Endometrium (tissue), 2 donors: ENCODE measurements around the gene STUB1.

Source experiments
- FAIRE-seq: peaks from 2 replicates; lab custom pipeline; 2012; peaks lifted over from hg19 to GRCh38; lab: Jason Lieb, UNC
- donor health status: control.
- donor health status: control.

STUB1 gene

DNA sequence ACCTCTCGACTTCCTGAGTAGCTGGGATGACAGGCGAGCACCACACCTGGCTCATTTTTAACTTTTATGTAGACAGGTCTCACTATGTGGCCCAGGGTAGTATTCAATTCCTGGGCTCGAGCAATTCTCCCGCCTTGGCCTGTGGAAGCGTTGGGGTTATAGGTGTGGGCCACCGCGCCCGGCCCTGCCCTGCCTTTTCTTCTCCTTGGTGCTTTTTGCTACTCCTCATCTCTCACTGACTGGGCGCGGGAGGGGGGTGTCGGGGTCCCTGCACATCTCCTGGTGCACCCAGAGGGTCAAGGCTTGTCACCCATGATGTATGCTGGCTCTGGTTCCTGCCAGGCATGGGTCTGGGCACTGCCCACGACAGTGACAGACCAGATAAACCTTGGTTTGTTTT is 35.7 kb upstream of the STUB1 start:
- FAIRE-seq = no peak

DNA sequence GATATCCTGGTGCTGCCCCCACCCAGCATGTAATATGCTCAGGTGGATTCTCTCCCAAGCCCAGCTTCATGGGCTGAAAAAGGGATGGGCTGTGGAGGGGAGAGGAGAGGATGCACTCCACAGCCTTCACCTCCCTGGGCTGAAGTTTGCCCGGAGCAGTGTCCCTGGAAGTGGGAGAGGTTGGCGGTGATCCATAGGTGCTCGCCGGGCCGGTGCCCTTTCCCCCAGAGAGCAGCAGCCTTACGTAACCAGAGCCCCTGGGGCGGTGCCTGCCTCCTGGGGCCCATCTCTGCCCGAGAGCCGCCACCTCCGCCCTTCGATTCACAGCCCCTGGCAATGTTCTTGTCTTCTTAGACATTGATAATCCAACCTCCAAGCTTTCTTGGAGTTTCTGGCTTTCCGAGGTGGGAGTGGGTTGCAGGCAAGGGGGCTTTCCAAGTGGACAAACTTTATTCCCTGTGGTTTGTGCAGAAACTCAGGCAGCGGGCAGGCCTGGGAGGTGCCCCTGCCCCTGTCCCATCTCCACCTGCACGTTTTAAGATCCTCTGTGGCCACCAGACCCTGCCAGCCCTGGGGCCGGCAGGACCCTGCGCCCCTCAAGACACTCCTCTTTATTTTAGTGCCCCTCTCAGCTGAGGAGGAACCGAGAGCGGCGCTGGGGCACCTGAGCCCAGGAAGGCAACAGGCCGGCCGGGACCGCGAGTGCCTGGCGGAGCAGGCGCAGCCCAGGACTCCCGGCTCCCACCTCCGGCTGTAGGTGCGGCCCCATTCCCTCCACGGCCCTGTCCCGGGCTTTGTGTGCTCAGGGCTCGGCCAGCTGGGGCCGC is 34.1 kb upstream of the STUB1 start:
- no peak for FAIRE-seq

DNA sequence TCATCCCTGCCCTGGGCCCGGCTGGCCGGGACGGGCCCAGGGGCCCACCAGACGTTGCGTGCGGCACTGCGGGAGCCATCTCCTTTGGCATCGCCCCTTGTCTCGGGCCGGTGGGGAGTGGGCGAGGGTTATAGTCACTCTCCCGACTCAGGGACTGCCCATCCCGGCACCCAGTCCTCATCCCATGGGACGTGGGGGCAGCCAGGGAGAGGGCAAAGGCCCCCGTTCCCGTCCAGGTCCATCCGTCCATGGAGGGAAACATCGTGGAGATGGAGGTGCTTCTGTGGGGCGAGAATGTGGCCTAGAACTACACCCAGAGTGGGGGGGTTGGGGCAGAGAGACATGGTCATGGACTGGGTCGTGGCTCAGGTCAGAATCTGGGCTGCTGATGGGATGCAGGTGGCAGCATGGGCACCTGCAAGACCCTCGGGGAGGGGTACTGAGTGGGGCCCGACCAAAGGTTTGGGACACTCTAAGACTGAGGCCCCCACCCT is 33.5 kb upstream of the STUB1 start:
- no peak for FAIRE-seq

DNA sequence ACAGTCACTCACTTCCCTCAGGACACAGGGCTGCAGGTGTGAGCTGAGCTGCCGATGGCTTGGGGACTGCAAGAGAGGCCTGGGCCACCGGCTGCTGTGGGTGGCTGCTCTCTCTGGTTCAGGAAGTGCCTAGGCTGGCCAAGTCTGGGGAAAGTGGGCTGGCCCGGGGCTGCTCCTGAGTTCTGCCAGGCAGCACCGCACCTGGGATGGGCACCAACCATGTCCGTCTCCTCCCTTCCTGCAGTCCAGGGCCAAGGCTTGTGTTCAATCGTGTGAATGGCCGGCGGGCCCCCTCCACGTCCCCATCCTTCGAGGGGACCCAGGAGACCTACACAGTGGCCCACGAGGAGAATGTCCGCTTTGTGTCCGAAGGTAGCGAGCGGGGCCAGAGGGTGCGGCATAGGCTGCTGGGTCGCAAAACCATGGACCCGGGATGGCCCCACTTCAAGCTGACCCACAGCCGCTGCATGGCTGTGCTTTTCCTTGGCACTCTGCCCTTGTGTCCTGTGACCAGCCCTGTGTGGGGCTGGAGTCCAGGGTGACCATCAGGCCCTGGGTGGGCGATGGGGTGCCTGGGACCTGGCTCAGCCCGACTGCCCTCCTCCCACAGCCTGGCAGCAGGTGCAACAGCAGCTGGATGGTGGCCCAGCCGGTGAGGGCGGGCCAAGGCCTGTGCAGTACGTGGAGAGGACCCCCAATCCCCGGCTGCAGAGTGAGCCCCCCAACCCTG is 32.9 kb upstream of the STUB1 start:
- FAIRE-seq = no peak

DNA sequence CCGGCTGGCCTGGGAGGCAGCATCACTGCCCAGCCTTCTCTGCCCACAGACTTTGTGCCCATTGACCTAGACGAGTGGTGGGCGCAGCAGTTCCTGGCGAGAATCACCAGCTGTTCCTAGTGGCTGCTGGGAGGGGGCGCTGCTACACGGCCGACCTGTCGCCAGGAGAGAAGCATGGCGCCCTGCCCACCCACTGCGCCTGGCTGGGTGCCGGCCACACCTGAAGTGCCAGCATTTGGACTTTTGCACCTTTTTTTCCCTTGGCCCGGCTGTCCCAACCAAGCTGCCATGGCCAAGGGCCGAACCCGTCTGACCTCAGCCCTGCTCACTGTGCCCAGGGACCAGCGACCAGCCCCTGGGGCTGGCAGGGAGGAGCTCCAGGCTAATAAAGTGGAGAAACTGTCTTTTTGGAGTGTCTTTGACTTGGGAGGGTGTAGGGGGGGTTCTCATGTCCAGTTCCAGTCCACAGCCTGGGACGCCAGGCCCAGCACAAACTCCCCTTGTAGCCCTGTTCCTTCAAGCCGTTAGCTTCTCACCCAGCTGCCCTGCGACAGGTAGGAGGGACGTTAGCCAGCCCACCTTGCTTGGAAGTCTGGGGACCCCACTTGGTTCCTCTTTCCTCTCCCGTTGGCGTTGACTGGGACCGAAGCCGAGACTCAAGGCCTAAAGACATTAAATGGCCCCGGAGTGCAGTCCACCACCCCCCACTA is 32.0 kb upstream of the STUB1 start:
- FAIRE-seq = no peak

DNA sequence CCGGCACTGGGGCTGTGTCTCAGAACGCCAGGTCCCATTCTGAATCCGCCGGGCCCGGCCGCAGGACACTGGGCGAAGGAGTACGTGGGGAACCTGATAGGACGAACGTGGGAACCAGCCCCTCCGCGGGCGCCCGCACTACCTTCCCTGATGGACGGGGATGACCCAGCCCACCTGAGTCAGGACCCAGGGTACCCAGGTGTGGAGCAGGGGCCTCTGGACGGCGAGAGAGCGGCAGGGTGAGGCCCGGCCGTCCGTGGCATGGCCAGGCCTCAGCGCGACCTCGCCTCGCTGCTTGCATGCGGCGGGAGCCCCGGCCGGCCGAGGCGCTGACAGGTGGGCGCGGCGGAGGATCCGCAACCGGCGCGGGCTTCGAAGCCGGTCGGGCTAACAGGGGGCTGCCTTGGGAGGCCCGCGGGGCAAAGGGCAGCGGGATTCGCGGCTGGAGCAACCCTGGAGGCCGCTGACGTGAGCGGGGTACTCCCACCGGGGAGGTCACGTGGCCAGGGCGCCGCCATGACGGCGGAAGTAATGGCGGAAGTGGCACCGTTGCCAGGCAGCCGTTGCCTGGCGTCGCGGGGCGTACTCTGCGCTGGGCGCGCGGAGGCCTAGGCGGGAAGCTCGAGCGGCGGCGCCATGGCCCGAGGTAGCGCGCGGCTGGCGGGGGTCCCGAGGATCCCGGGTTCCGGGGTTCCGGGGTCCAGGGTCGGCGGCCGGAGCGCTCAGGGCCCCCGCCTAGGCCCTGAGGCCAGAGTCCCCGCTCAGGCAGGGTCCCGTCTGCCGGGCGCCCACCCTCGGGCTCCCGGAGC is 31.2 kb upstream of the STUB1 start, which contains the start of gene WDR90:
Gene WDR90 (plus strand): TSS at position 585 of the 809 bp plus-strand sequence. CDS start 52 bp downstream, at position 637.
- FAIRE-seq = no peak

DNA sequence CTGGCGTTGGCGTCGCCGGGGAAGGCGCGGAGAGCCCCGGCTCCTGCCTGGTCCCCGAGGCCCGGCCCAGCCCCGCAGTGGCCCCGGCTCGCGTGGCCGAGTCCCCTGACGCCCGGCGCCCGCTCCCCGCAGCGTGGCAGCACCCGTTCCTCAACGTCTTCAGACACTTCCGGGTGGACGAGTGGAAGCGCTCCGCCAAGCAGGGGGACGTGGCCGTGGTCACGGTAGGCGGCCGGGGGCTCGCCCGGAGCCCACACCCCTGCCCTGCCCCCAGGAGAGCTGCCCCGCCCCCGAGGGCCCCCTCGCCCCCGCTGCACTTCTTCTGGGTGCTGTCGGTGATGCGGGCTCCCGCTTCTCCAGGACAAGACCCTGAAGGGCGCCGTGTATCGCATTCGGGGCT is 30.6 kb upstream of the STUB1 start:
- FAIRE-seq = no peak

DNA sequence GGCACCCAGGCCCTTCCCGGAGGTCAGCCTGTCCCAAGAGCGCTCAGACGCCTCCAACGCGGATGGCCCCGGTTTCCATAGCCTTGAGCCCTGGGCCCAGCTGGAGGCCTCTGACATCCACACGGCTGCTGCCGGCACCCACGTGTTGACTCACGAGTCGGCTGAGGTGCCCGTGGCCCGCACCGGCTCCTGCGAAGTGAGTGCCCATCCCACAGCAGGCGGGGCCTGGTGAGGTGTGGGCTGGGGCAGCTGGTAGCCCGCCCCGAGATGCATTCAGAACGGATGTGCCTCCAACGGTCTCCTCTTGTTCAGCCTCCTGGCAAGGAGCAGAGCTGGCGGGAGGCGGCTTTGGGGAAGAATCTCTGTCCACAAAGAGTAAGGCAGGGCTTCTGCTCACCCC is 28.4 kb upstream of the STUB1 start:
- no peak for FAIRE-seq

DNA sequence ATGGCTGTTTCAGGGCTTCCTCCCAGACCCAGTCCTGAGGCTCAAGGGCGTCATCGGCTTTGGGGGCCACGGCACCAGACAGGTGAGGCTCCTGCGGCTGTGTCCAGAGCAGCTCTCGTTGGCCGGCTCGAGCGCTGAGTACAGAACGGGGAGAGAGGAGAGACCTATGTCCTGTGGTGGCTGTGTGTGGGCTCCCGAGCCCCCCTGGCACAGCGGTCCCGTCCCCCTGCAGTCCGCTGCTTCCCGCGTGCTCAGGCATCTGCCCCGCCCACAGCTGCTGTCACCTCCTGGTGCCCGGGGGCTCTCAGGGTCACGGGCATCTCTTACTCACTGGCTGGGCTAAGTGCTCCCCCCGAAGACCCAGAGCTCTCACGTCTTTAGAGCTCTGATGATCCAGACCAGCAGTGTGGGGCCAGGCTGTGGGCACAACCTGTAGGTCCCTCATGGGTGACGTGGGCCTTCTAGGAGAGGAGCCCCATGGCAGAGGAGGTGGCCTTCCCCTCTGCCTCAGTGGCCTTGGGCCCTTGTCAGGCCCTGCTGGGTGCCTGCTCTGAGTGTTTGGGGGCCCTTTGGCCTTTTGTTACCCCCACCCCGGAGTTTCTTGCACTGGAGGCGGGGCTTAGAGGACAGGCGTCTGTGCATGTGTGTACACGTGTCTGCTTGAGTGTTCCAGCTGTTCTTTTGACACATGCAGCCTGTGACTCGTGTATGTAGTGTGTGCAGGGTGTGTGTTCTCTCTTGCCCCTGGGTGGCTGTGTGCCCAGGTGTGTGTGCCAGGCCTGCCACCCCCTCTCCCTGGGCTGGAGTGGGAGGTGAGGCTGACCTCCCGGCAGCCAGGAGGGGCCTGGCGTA is 27.5 kb upstream of the STUB1 start:
- no peak for FAIRE-seq

DNA sequence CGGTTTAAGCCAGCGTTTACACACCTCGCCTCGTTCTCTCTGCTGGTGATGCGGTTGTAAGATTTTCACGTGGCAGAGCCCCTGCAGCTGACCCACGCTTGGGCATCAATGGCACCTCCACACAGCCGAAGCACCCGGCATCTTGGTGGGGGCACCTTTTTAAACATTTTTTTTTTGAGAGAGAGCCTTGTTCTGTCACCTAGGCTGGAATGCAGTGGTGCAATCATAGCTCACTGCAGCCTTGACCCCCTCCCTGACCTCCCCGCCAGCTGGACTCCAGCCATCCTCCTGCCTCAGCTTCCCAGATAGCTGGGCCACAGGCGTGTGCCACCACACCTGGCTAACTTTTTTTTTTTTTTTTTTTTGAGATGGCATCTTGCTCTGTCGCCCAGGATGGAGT is 26.2 kb upstream of the STUB1 start:
- FAIRE-seq = no peak

DNA sequence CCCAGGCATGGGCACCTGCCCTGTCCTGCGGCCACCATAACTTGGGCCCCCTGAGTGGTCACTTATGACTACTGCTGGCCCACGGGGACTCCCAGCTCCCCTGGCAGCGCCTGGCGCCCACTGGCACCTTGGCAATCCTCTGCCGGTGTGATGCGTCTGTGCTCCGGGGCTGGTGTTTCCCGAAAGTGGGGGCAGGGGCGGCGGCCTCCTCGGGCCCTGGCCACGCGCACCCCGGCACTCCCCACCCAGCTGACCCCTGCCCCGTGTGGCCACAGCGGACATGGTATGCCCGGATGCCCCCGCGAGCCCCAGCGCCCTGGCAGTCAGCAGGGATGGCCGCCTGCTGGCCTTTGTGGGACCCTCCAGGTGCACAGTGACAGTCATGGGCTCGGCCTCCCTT is 22.7 kb upstream of the STUB1 start:
- FAIRE-seq = no peak

DNA sequence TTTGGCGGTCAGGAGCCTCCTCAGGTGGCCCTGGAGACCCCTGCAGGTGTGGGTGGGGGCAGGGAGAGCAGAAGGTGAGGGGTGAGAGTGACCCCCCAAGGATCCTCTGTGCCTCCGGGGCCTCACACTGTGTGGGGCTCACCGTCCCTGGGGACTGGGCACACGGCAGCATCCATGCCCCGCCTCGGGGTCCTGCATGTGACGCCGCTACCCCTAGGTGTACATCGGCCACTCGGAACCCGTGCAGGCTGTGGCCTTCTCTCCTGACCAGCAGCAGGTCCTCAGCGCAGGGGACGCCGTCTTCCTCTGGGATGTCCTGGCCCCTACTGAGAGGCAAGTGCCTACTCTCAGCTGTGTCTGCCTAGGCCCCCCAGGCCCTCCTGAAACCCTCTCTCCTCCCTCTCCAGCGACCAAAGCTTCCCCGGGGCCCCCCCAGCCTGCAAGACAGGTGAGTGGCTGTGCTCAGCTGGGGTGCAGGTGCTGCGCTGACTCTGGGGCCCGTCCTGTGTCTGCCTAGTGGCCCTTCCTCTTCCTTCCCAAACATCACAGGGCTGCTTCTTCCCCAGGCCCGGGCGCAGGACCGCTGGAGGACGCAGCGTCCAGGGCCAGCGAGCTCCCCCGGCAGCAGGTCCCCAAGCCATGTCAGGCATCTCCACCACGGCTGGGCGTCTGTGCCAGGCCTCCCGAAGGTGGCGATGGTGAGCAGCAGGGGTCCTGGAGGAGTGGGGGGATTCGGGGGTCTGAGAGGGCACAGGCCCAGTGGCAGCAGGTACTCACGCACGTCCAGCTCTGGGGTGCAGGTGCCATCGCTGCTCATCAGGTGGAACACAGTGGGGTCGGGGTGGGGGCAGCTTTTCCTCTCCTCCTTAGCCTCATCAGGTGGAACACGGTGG is 21.3 kb upstream of the STUB1 start:
- no peak for FAIRE-seq

DNA sequence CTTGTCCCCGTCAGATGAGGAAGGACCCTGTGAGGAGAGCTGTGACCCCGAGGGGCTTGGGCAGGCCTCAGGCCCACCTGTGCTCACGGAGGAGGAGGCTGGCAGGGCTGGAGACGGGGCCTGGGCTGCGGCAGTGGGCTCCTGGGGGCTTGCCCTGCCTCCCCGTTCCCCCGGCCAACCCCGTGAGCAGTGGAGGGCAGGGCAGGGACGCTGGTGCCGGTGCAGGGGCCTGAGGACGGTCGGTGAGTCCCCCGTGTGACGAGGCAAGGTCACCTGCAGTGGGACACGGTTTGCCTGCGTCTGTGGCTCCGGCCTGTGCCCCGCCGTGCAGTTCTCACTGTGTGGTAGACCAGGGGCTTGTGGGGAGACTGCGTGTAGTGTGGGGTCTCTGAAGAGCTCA is 20.6 kb upstream of the STUB1 start:
- FAIRE-seq = no peak

DNA sequence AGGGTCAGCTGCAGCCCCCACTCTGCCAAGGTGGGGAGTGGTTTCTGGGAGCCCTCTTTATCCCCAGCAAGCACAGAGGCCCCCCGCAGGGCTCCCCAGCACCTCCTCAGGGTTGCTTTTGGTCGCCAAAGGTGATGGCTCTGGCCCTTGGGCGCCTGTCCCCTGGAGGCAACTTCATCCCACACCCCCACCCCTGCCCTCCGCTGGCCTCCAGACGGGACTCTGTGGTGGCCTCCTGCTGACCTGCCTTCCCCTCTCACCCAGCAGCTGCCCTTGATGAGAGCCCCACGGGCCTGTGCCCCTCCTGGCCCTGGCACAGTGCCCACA is 20.1 kb upstream of the STUB1 start:
- no peak for FAIRE-seq

DNA sequence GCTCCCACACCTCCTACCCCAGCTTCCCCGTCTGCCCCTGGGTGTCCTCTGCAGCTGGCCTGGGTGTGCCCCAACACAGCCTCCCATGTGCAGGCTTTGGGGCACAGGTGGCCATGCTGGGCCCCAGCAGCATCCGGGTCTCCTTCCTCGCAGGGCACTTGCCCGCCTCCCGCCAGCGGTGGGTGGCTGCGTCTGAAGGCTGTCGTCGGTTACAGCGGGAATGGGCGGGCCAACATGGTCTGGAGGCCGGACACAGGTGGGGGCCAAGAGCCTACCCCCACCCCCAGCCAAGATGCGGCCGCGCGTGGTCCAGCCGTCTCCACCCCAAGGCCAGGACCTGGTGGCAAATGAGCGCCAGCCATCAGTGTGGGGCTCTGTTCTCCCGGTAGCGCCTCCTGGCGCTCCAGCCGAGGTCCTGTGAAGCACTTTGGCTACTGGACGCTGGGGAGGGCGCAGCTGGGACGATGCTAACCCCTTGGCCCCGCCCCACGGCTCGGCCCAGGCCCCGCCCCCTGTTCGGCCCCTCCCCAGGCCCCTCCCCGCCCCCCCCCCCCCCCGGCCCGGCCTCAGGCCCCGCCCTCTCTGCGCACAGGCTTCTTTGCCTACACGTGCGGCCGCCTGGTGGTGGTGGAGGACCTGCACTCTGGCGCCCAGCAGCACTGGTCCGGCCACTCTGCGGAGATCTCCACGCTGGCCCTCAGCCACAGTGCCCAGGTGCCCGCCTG is 19.6 kb upstream of the STUB1 start:
- FAIRE-seq = no peak

DNA sequence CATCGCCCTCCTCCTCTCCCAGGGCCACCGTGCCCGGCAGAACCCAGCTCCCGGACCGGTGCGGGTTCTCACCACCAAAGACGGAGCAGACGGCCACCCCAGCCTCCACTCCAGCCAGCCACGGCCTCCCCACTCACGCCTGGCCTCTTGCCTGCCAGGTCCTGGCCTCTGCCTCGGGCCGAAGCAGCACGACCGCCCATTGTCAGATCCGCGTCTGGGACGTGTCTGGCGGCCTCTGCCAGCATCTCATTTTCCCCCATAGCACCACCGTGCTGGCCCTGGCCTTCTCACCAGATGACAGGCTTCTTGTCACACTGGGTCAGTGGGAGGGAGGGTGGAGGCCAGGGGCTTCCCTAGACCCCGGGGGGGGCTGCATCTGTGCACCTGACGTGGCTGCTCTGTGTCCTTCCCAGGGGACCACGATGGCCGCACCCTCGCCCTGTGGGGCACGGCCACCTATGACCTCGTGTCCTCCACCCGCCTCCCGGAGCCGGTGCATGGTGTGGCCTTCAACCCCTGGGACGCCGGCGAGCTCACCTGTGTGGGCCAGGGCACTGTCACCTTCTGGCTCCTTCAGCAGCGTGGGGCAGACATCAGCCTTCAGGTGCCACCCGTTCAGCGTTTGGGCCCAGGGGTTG is 18.9 kb upstream of the STUB1 start:
- FAIRE-seq = no peak

DNA sequence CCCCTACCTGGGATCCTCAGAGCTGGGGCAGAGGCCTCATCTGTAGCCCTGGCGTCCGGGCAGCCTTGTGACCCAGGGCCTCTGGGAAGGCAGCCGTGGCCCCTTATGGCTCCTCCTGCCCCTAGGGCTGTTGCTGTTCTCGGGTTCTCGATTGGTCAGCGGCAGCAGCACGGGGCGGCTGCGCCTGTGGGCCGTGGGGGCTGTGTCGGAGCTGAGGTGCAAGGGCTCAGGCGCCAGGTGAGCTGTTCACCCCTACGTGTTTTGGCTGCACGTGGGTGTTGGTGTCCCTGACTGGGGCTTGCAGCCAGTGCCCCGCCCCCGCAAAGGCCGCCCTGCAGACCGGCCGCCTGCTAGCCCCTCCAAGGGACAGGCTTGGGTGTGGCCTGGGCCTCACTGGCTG is 18.1 kb upstream of the STUB1 start:
- FAIRE-seq = no peak

DNA sequence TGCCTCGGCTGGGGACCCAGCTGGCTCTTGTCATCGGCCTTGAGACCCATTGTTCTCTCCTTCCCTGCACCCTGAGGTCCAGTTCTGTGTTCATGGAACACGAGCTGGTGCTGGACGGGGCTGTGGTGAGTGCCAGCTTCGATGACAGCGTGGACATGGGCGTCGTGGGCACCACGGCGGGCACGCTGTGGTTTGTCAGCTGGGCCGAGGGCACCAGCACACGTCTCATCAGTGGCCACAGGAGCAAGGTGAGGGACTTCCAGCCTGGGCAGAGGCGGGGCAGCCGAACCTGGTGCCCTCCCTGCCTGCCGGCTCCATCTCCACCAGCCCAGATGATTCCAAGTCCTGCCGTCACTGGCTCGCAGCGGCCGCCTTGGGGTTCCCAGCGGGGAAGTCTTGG is 17.6 kb upstream of the STUB1 start:
- no peak for FAIRE-seq

DNA sequence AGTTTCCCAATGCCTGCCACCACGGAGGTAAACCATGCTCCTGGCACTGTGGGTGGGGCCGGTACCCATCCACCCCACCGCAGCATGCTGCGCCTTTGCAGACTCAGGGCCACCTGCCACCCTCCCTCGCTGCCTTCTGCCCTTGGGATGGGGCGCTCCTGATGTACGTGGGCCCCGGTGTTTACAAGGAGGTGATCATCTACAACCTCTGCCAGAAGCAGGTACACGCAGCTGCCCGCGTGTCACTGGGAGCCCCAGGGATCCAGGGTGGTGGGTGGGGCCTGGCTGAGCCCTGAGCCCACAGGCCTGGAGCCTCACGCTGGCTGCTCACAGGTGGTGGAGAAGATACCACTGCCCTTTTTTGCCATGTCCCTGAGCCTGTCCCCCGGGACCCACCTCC is 13.6 kb upstream of the STUB1 start:
- FAIRE-seq = no peak
